ENCODE data around the gene SNX7. TPM values are rescaled to one million over a fixed set of nuclear protein-coding genes. Genes with fewer than 3 reads are reported as not detected.

The SNX7 gene
- total RNA-seq, 1 experiment from 2014 or later, result 18.8 TPM

- no peak for ATAC-seq
- DNase-seq (ENCODE audit: low read depth, low spot score), result no peak
- no peaks in the 10 kb centered on the region for H3K27me3 ChIP-seq (ENCODE audit: insufficient read depth, low read length)
- H3K4me2 ChIP-seq (ENCODE audit: low read length), result no peak overlapping the region
- BruUV-seq (replicated peaks), result no TSS peak
- no peak for TF ChIP-seq SP1 (IDR thresholded peaks at IDR 0.05; ENCODE audit: low read depth)
- no peak for TF ChIP-seq JUND (IDR thresholded peaks at IDR 0.05)
- TF ChIP-seq YY1 (IDR thresholded peaks at IDR 0.05; ENCODE audit: extremely low read depth, insufficient replicate concordance, low read depth, low read length), result no peak
- no peak for TF ChIP-seq EZH2 (IDR thresholded peaks at IDR 0.05)
- no peak for TF ChIP-seq RAD21 (IDR thresholded peaks at IDR 0.05; ENCODE audit: low read depth)
- no peak for TF ChIP-seq EZH2phosphoT487 (IDR thresholded peaks at IDR 0.05; ENCODE audit: borderline replicate concordance)
- TF ChIP-seq CEBPB (IDR thresholded peaks at IDR 0.05; ENCODE audit: low read depth), result no peak
- no peak for TF ChIP-seq TCF7L2 (IDR thresholded peaks at IDR 0.05; ENCODE audit: borderline replicate concordance, extremely low read depth, insufficient read depth, insufficient read length)
- TF ChIP-seq ZFX (IDR thresholded peaks at IDR 0.05), result no peak
- TF ChIP-seq CBX3 (IDR thresholded peaks at IDR 0.05; ENCODE audit: low read depth), result no peak
- H3K9me2 ChIP-seq (ENCODE audit: insufficient read depth), result no peaks in the 10 kb centered on the region
- H4K20me1 ChIP-seq (ENCODE audit: insufficient read depth), result no peaks in the 10 kb centered on the region
- H3K9ac ChIP-seq (ENCODE audit: low read length), result no peak overlapping the region
- H2AFZ ChIP-seq (ENCODE audit: low read depth, low read length, poor library complexity, severe bottlenecking), result no peak overlapping the region
- H3K36me3 ChIP-seq (ENCODE audit: control insufficient read depth in 1 of 2, insufficient read depth in 2 of 2, low read length in 2 of 2), result no peaks in the 10 kb centered on the region
- H3K9me3 ChIP-seq (ENCODE audit: control insufficient read depth in 1 of 2, insufficient read depth in 1 of 2, low read depth in 1 of 2, low read length in 2 of 2), result no peaks in the 10 kb centered on the region
- POLR2A ChIA-PET, result no interaction called here
- intact Hi-C loops (cut with micrococcal nuclease), result no loop called here
- CTCF ChIA-PET, result no interaction called here
- H3K4me1 ChIP-seq (ENCODE audit: control insufficient read depth in 1 of 2, insufficient read depth in 2 of 2, low read length in 2 of 2), result no peaks in the 10 kb centered on the region
- RAD21 ChIA-PET (ENCODE audit: low non-redundant PET in 1 of 2, low total read pairs in 2 of 2, uncharacterized antibody in 2 of 2, unreplicated experiment in 2 of 2), result no interaction called here
- no peak overlapping the region for H3K27ac ChIP-seq (ENCODE audit: low read depth, low read length)
- H3K4me3 ChIP-seq (replicated peaks in 1 of 2; ENCODE audit: low read depth in 1 of 2, low read length in 2 of 2), result no peak overlapping the region
- no peaks in the 10 kb centered on the region for H3K79me2 ChIP-seq (ENCODE audit: insufficient read depth, low read length)
Measured at GRCh38 chr1:98709906-98710305, 48.4 kb downstream of the SNX7 start.

- POLR2A ChIA-PET, result no interaction called here
- H2AFZ ChIP-seq (ENCODE audit: low read depth, low read length, poor library complexity, severe bottlenecking), result no peak overlapping the region
- no peak for ATAC-seq
- no peak for DNase-seq (ENCODE audit: low read depth, low spot score)
- no peaks in the 10 kb centered on the region for H4K20me1 ChIP-seq (ENCODE audit: insufficient read depth)
- CTCF ChIA-PET, result no interaction called here
- H3K79me2 ChIP-seq (ENCODE audit: insufficient read depth, low read length), result no peaks in the 10 kb centered on the region
- BruUV-seq (replicated peaks), result no TSS peak
- H3K9me3 ChIP-seq (ENCODE audit: control insufficient read depth in 1 of 2, insufficient read depth in 1 of 2, low read depth in 1 of 2, low read length in 2 of 2), result no peaks in the 10 kb centered on the region
- RAD21 ChIA-PET (ENCODE audit: low non-redundant PET in 1 of 2, low total read pairs in 2 of 2, uncharacterized antibody in 2 of 2, unreplicated experiment in 2 of 2), result no interaction called here
- no peaks in the 10 kb centered on the region for H3K9me2 ChIP-seq (ENCODE audit: insufficient read depth)
- no peak overlapping the region for H3K27ac ChIP-seq (ENCODE audit: low read depth, low read length)
- intact Hi-C loops (cut with micrococcal nuclease), result no loop called here
- H3K4me1 ChIP-seq (ENCODE audit: control insufficient read depth in 1 of 2, insufficient read depth in 2 of 2, low read length in 2 of 2), result no peaks in the 10 kb centered on the region
- H3K9ac ChIP-seq (ENCODE audit: low read length), result no peak overlapping the region
- H3K36me3 ChIP-seq (ENCODE audit: control insufficient read depth in 1 of 2, insufficient read depth in 2 of 2, low read length in 2 of 2), result no peaks in the 10 kb centered on the region
- H3K4me3 ChIP-seq (replicated peaks in 1 of 2; ENCODE audit: low read depth in 1 of 2, low read length in 2 of 2), result no peak overlapping the region
- no peak overlapping the region for H3K4me2 ChIP-seq (ENCODE audit: low read length)
- H3K27me3 ChIP-seq (ENCODE audit: insufficient read depth, low read length), result no peaks in the 10 kb centered on the region
- TF ChIP-seq TCF7L2 (IDR thresholded peaks at IDR 0.05; ENCODE audit: borderline replicate concordance, extremely low read depth, insufficient read depth, insufficient read length) (no peak), POLR2A (IDR thresholded peaks at IDR 0.05; ENCODE audit: borderline replicate concordance, extremely low read depth, insufficient read depth, insufficient read length) (no peak), ATF3 (IDR thresholded peaks at IDR 0.05) (no peak), CTCF (IDR thresholded peaks at IDR 0.05 in 2 of 3, conservative IDR thresholded peaks at IDR 0.05 in 1 of 3; ENCODE audit: borderline replicate concordance in 1 of 3, insufficient read depth in 1 of 3, low read depth in 2 of 3, low read length in 2 of 3) (no peak), SIN3A (IDR thresholded peaks at IDR 0.05; ENCODE audit: low read depth) (no peak), ELF1 (IDR thresholded peaks at IDR 0.05; ENCODE audit: borderline replicate concordance, low read depth) (no peak), REST (IDR thresholded peaks at IDR 0.05; ENCODE audit: low read depth) (no peak), CEBPB (IDR thresholded peaks at IDR 0.05; ENCODE audit: low read depth) (no peak)
Measured at GRCh38 chr1:98723574-98723973, 62.1 kb downstream of the SNX7 start.

Data from HCT116 (cell line).